Ovary (tissue), 3 donors: ENCODE results near the gene TMEM132D.

Experiments used
- CTCF ChIP-seq, 3 donors: fragments of 450-650 bp in 2 of 3; fragments of 200-600 bp in 1 of 3; IDR thresholded peaks; one replicate each; pipeline versions ENCODE4 v1.5.1 to v1.8.0; 2016 to 2022; ENCODE audit warnings: antibody characterized with exemption in 3 of 3, mild to moderate bottlenecking in 1 of 3
- POLR2A ChIP-seq: fragments of 450-650 bp; IDR thresholded peaks from one replicate; pipeline ENCODE4 v1.6.1; 2017; ENCODE audit warnings: antibody characterized with exemption, mild to moderate bottlenecking, moderate library complexity
- donor health status: DM: no; HTN: no; CAD: no.

GRCh38 chr12:129821964-129822363, 81.9 kb downstream of the TMEM132D start:
- TF ChIP-seq POLR2A (no peak), CTCF (IDR thresholded peaks at IDR 0.05) (no peak)
